ENCODE measurements around the gene CHST3.
"Not testable (repeated sequence)": the region's sequence is repeated elsewhere in the genome, so short reads cannot be mapped to it uniquely, and the experiment has no call there.

The CHST3 gene

DNA sequence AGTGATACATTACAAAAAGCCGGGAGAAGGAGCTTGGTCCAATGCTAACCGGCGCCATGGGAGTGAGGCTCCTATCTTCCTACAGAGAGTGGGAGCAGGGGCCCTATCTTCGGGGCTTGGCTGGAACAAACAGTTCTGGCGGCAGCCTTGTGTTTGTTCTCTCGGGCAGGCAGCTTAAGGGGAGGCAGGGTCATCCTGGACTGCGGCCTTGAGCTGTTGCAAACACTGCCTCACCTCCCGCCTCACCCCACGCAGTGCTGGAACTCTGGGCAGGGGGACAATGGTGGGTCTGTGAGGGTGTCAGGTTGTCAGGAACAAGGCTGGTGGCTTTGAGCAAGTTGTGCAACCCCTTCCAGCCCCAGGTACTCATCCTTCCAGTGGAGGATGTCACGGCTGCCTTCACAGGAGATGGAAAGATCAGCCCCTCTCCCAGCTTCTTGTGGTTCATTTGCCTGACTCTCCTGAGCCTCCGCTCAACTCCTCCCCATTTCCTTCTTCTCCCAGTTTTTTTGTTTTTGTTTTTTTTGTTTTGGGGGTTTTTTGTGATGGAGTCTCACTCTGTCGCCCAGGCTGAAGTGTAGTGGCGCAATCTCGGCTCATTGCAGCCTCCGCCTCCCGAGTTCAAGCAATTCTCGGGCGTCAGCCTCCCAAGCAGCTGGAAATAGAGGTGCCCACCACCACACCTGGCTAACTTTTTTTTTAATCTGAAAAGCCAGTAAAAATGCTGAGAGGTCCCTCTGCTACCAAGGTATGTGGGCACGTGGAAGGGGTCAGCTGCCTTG is 66.8 kb downstream of the CHST3 start:
- DNase-seq (ENCODE audit: low read depth): no peak

DNA sequence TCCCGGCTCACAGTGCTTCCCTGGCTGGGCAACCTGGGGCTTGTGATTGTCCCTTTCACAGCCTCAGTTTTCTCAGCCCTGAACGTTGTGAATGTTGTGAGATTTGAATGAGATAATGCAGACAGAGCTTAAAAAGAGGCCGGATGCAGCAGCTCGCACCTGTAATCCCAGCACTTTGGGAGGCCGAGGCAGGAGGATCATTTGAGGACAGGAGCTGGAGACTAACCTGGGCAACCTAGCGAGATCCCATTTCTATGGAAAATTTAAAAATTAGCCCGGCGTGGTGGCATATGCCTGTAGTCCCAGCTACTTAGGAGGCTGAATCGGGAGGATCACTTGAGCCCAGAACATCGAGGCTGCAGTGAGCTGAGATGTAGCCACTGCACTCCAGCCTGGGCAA is 67.5 kb downstream of the CHST3 start:
- no peak for DNase-seq (ENCODE audit: low read depth)

DNA sequence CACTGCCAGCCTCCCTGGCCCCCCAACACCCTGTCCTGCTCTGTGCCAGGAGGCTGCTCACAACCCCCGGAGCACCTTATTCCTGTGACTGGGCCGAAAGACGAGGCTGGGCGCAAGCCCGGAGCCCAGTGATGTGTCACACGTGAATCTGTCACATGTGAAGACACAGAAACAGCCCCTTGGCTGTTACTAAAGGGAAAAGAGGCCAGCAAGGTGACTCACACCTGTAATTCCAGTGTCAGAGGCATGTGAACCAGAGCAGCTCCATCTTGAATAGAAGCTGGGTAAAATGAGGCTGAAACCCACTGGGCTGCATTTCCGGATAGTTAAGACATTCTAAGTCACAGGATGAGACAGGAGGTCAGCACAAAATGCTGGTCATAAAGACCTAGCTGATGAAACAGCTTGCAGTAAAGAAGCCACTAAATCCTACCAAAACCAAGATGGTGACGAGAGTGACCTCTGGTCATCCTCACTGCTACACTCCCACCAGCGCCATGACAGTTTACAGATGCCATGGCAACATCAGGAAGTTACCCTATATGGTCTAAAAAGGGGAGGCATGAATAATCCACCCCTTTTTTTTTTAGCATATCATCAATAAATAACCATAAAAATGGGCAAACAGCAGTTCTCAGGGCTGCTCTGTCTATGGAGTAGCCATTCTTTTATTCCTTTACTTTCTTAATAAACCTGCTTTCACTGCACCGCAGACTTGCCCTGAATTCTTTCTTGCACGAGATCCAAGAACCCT is 68.4 kb downstream of the CHST3 start:
- not testable (repeated sequence) for DNase-seq (ENCODE audit: low read depth)

- DNase-seq (ENCODE audit: low read depth): no peak
These were observed 69.9 kb downstream of the CHST3 start for GRCh38 chr10:72034040-72034499.

GRCh38 chr10:72034761-72035160 is 70.6 kb downstream of the CHST3 start:
- DNase-seq (ENCODE audit: low read depth): no peak

DNA sequence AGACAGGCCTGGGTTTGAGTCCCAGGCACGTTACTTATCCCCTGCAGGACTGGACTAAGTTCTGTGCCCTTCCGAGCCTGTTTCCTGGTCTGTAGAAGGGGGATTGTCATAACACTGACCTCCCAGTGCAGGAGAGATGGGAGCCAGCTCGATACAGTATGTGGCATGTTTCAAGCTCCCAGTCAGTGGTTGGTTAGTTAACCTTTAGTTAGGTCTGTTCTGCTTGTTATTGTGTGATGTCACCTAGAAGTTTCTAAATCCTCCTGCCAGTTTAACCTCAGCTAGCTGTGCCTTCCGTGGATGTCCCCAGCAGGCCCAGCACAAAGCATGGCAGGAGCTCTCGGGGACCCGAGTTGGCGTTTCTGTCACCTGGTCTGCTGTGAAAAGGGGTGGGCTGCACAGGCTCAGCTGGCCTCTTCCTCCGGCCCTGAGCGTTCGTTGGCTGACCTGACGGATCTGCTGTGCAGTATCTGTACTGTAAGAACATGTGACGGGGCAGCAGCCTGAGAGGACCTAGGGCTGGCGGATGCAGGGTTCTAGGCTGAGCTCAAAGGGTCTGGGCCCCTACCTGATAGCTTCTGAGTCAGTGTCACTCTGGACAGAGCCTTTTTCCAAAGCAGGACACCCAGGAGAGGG is 71.2 kb downstream of the CHST3 start:
- DNase-seq (ENCODE audit: low read depth): no peak

- DNase-seq (ENCODE audit: low read depth): no peak
These were observed 73.1 kb downstream of the CHST3 start for GRCh38 chr10:72037266-72037665.

DNA sequence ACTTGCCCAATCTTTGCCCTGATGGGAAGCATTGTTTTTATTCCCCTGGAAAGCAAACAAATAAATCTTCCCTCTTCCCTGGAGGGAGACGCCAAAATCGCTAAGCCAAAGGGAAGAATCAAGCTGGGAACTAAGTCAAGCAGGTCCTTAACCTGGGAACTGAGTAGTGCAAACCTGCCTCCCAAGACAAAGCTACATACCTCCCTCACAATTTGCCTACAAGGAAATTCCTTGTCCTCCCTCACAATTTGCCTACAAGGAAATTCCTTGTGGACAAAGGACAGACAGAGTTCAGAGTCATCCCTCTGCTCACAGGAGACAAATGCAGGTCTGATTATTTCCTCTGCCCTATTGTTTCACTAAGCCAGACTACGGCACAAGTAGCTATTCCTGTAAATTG is 73.6 kb downstream of the CHST3 start:
- DNase-seq (ENCODE audit: low read depth): no peak

DNA sequence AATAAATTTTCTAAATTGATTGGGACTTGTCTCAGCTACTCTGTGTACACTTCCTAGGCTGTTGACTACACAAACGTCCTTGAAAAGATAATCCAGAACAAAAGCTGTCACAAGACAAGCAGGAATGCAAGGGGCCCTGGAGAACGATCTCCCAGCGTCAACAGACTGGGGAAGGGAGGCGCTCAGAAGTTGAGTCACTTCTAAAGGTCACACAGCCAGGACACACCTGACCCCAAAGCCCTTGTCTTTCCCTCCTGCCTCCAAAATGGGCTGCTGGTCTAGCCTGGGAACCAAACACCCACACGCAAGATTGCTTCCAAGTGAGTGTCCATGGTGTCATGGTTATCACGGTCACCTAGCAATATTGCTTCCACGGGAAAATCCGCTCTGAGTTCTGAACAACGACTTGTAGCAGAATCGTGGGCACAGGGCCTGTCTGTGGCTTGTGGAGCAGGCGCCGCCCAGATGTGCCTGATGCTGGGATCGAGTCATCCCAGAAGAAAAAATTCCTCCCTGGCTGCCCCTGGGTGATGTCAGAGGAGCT is 74.3 kb downstream of the CHST3 start:
- DNase-seq (ENCODE audit: low read depth): no peak

DNA sequence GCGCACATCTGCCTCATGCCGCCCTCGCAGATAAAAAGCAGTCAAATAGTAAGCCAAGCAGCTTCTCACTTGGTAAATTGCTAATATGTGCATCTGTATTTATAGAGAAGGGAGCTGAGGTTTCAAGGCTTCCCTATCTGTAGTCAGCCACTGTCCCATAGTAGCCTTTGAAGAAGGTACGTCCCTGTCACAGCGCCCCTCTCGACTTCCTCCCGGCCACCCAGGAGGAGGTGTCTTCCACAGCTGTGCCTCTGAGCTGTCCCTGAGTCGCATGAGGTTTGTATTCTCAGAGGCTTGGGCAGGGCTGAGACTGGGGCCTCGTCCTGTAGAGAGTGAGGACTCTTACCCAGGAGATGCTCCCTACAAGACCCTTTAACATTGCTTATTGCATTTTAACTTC is 75.2 kb downstream of the CHST3 start:
- DNase-seq (ENCODE audit: low read depth): no peak

- no peak for DNase-seq (ENCODE audit: low read depth)
These were observed 77.3 kb downstream of the CHST3 start for GRCh38 chr10:72041491-72041890.

DNA sequence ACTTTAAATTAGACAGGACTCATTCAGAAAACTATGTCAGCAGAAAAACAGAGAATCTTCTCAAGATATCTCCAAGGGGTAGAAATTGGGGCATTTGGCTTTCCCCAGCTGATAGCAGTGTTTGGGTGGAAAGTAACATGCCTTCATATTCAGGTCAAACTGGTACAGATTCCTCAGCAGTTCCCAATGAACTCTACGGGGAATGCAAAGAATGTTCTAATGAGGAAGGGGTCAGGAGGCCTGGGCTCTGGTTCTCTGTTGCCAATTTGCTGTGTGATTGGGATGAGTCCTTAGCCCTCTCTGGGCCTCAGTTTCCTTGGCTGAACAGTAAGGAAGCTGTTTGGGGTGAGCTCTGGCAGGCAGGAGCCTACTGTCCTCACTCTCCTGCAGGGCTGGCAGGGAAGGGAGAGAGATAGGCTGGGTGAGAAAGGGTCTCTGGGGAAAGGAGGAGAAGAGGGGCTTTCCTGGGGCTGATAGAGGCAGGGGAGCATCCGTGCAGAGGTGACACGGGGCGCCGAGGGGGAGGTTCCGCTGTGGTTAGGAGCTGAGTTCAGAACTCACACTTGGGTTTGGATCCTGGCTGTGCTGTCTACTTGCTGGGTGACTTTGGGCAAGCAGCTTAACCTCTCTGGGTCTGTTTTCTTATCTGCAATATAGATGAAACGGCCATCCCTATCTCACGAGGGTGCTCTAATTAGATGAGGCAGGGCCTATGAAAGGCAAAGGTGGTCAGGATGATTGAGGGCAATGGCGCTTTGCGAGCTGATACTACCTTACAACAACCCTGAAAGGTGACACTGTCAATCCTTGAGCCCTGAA is 79.0 kb downstream of the CHST3 start:
- no peak for DNase-seq (ENCODE audit: low read depth)

DNA sequence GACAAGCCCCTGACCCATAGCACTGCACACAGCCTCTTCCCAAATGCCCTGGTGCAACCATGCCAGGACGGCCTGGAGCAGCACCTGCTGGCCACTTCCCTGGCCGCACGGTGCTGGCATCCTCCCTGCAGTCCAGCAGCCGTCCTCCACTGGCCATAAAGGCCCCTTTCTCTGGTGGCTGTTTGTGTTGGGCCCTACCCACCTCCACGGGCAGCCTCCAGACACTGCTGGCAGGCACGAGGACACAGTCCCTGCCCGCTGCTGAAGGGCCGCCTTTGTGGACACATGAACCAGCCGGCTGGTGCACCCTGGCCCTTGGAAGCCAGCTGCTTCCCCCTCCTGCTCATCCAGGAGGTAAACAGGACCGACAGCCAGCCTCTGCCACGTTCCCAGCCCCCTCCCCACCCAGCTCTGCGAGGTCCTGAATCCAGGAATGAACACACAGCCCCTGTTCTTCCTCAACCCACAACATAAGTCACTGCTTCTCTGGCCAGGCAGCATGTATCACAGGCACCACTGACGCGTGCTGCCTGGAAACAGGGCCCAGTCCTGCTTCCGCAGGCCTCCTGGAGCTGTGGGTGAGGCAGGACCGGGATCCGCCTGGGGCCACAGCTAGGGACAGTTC is 80.3 kb downstream of the CHST3 start:
- DNase-seq (ENCODE audit: low read depth): no peak

DNA sequence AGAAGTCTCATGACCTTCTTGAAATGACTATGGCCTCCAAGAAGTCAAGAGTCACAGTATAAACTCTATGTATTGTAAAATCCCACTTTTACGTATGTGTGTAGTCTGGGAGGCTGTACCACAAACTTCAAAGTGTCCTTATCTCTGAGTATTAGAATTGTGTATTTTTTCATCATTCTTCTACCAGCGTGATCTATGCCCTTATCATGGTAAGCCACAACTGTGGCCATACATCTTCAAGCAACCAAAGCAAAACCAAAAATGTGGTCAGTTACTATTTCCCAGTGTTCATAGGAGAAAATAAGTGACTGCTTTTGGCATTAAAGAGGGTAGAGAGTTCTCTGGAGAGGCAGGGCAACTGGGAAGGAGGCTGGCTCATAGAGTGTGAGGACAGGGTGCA is 81.4 kb downstream of the CHST3 start:
- no peak for DNase-seq (ENCODE audit: low read depth)

GRCh38 chr10:72048450-72049124 is 84.4 kb downstream of the CHST3 start:
- peak; percentile 57 for DNase-seq (ENCODE audit: low read depth)

- no peak for DNase-seq (ENCODE audit: low read depth)
These were observed 85.3 kb downstream of the CHST3 start for GRCh38 chr10:72049472-72049871.

- DNase-seq (ENCODE audit: low read depth): no peak
These were observed 86.0 kb downstream of the CHST3 start for GRCh38 chr10:72049969-72050781.

GRCh38 chr10:72050873-72051272 is 86.7 kb downstream of the CHST3 start:
- no peak for DNase-seq (ENCODE audit: low read depth)

DNA sequence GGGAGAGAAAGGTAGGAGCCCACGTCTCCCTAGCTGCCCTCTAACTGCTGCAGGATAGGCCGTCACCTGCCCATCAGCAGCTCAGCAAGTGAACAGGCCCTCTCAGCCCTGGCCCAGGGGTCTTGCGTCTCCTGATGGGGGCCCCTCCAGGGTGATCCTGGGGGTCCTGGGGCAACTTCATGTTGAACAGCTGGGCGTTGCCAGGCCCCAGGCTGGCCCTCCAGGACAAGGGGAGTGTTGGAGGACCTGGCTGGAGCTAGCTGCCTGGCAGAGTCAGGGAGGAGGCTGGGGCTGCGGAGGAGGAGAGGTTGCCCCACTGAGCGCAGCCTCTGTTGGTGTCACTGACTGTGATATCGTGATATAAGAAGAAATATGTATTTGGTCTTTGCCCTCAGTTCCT is 89.5 kb downstream of the CHST3 start:
- DNase-seq (ENCODE audit: low read depth): no peak

GRCh38 chr10:72056113-72056512 is 91.9 kb downstream of the CHST3 start:
- no peak for DNase-seq (ENCODE audit: low read depth)

Measured in GM04503 (cell line).